ENCODE data around the gene BTN2A1.
A peak's percentile ranks its signal among the peaks of the same experiment; 100 is the strongest.
"Not testable (repeated sequence)": the region's sequence is repeated elsewhere in the genome, so short reads cannot be mapped to it uniquely, and the experiment has no call there.

Gene BTN2A1

GRCh38 chr6:26497610-26498009, 39.9 kb downstream of the BTN2A1 start:
- DNase-seq, result no peak

- no peak for DNase-seq
Observed at GRCh38 chr6:26500102-26500501, 42.3 kb downstream of the BTN2A1 start, which contains the start of gene BTN1A1. Gene BTN1A1, plus strand, starts transcription at chr6:26500303. Its CDS starts 984 bp downstream, at chr6:26501287.

- DNase-seq, result no peak
Observed at GRCh38 chr6:26501482-26501986, 43.8 kb downstream of the BTN2A1 start.

GRCh38 chr6:26502165-26502564, 44.4 kb downstream of the BTN2A1 start:
- DNase-seq, result no peak

GRCh38 chr6:26502626-26503025, 44.9 kb downstream of the BTN2A1 start:
- DNase-seq, result no peak

GRCh38 chr6:26507658-26508057, 49.9 kb downstream of the BTN2A1 start:
- peak in 1 of 2 donors; percentile 19 for DNase-seq

- not testable (repeated sequence) for DNase-seq
Observed at GRCh38 chr6:26511033-26511432, 53.3 kb downstream of the BTN2A1 start.

GRCh38 chr6:26514984-26515383, 57.2 kb downstream of the BTN2A1 start:
- no peak for DNase-seq

- no peak for DNase-seq
Observed at GRCh38 chr6:26516481-26517427, 59.0 kb downstream of the BTN2A1 start.
